SW 1271 (cell line): ENCODE results near the gene MARCHF3.
"Not testable (repeated sequence)": the region's sequence is repeated elsewhere in the genome, so short reads cannot be mapped to it uniquely, and the experiment has no call there.

Experiments
- DNase-seq, 2 experiments: peaks; one replicate each; lab custom pipeline; 2025; lab: John Stamatoyannopoulos, UW

Gene MARCHF3

GRCh38 chr5:127011961-127012644, 18.3 kb downstream of the MARCHF3 start:
- DNase-seq, result no peak

GRCh38 chr5:127011153-127011552, 19.2 kb downstream of the MARCHF3 start:
- no peak for DNase-seq

GRCh38 chr5:127010362-127010761, 20.0 kb downstream of the MARCHF3 start:
- DNase-seq, result no peak

GRCh38 chr5:127009784-127010183, 20.6 kb downstream of the MARCHF3 start:
- DNase-seq, result no peak

GRCh38 chr5:127008300-127008975, 21.9 kb downstream of the MARCHF3 start:
- DNase-seq, result no peak

- no peak for DNase-seq
These were observed 22.8 kb downstream of the MARCHF3 start for GRCh38 chr5:127007522-127007921.

GRCh38 chr5:127006744-127007143, 23.6 kb downstream of the MARCHF3 start:
- no peak for DNase-seq

GRCh38 chr5:127005282-127005681, 25.1 kb downstream of the MARCHF3 start:
- not testable (repeated sequence) for DNase-seq

GRCh38 chr5:127004721-127005120, 25.6 kb downstream of the MARCHF3 start:
- no peak for DNase-seq

GRCh38 chr5:127003798-127004495, 26.4 kb downstream of the MARCHF3 start:
- DNase-seq, result no peak

GRCh38 chr5:127002390-127002789, 28.0 kb downstream of the MARCHF3 start:
- DNase-seq, result peak in 1 of 2 experiments; percentile 32

GRCh38 chr5:127001621-127002296, 28.6 kb downstream of the MARCHF3 start:
- peak; percentile 73 to 77 for DNase-seq

- no peak for DNase-seq
These were observed 31.3 kb downstream of the MARCHF3 start for GRCh38 chr5:126998895-126999570.

- no peak for DNase-seq
These were observed 32.1 kb downstream of the MARCHF3 start for GRCh38 chr5:126998201-126998631.

- DNase-seq, result no peak
These were observed 34.7 kb downstream of the MARCHF3 start for GRCh38 chr5:126995689-126996088.

- no peak for DNase-seq
These were observed 35.3 kb downstream of the MARCHF3 start for GRCh38 chr5:126995039-126995438.

GRCh38 chr5:126994485-126994884, 35.9 kb downstream of the MARCHF3 start:
- DNase-seq, result no peak

GRCh38 chr5:126988021-126988569, 42.3 kb downstream of the MARCHF3 start:
- DNase-seq, result no peak

- DNase-seq, result no peak
These were observed 43.0 kb downstream of the MARCHF3 start for GRCh38 chr5:126987271-126987899.

GRCh38 chr5:126984632-126985031, 45.7 kb downstream of the MARCHF3 start:
- DNase-seq, result no peak

- DNase-seq, result no peak
These were observed 46.5 kb downstream of the MARCHF3 start for GRCh38 chr5:126983874-126984266.
